Caco-2 (cell line): Measurements from ENCODE around the gene VKORC1L1. TPM values are rescaled to one million over a fixed set of nuclear protein-coding genes. Genes with fewer than 3 reads are reported as not detected.

Experiments used
- BruUV-seq: library from RNA; stranded (reverse); fragments of 400-500 nt; replicated peaks from 2 replicates; lab custom pipeline; 2021; lab: Mats Ljungman, UMichigan
- CTCF ChIA-PET: fragments of 300-600 bp; sonication (Branson Sonifier 250); formaldehyde crosslinking; loops from one replicate; lab custom pipeline; 2022; ENCODE audit warnings: antibody characterized with exemption; lab: Charles Lee
- POLR2A ChIA-PET: fragments of 300-600 bp; sonication (Branson Sonifier 250); formaldehyde crosslinking; loops from one replicate; lab custom pipeline; 2022; ENCODE audit warnings: antibody characterized with exemption; lab: Charles Lee
- DNase-seq, 2 experiments: peaks; one replicate each; pipeline versions ENCODE4 v3.0.0 to v3.0.0-alpha.2; 2020 to 2022
- H3K27me3 ChIP-seq: replicated peaks from 2 replicates; pipeline ENCODE4 v1.6.0; 2011; ENCODE audit warnings: low read length; ENCODE audit not compliant: control insufficient read depth, insufficient read depth
- H3K36me3 ChIP-seq: 2 replicates; pipeline ENCODE4 v1.5.1; 2011; ENCODE audit warnings: low read length; ENCODE audit not compliant: control insufficient read depth, insufficient read depth
- H3K4me1 ChIP-seq: fragments of 250-450 bp; sonication (Bioruptor Pico); 2 replicates; pipeline ENCODE4 v1.5.1; 2020; ENCODE audit warnings: mild to moderate bottlenecking
- H3K4me3 ChIP-seq: 2 replicates; pipeline ENCODE4 v1.5.1; 2011; ENCODE audit warnings: low read depth, mild to moderate bottlenecking, control low read depth, low read length
- H3K9me3 ChIP-seq: fragments of 250-450 bp; sonication (Bioruptor Pico); 2 replicates; pipeline ENCODE4 v1.5.1; 2020; ENCODE audit warnings: mild to moderate bottlenecking, moderate library complexity
- H3K27ac Mint-ChIP-seq: one replicate; pipeline ENCODE4 v1.8.0; 2022; ENCODE audit warnings: mixed read lengths; ENCODE audit not compliant: unreplicated experiment
- H3K27me3 Mint-ChIP-seq: one replicate; pipeline ENCODE4 v1.8.0; 2022; ENCODE audit warnings: mixed read lengths; ENCODE audit not compliant: insufficient read depth, unreplicated experiment
- H3K36me3 Mint-ChIP-seq: one replicate; pipeline ENCODE4 v1.8.0; 2022; ENCODE audit warnings: mild to moderate bottlenecking, mixed read lengths; ENCODE audit not compliant: insufficient read depth, unreplicated experiment
- H3K4me1 Mint-ChIP-seq: one replicate; pipeline ENCODE4 v1.8.0; 2022; ENCODE audit warnings: low read depth, mixed read lengths; ENCODE audit not compliant: unreplicated experiment
- H3K4me3 Mint-ChIP-seq: one replicate; pipeline ENCODE4 v1.8.0; 2022; ENCODE audit warnings: mild to moderate bottlenecking, moderate library complexity, mixed read lengths; ENCODE audit not compliant: unreplicated experiment
- H3K9me3 Mint-ChIP-seq: one replicate; pipeline ENCODE4 v1.8.0; 2022; ENCODE audit warnings: mixed read lengths; ENCODE audit not compliant: unreplicated experiment
- intact Hi-C: fragments of 100-400 bp; cut with micrococcal nuclease; formaldehyde crosslinking; loops from one replicate; pipeline ENCODE4 v1.10.0; 2022; ENCODE audit not compliant: unreplicated experiment
- total RNA-seq: library from RNA; stranded (reverse); gene quantifications from 2 replicates; pipeline ENCODE4 v1.2.3, GENCODE V29; 2022
- TF ChIP-seq, protein P1 (sequence below), 2 experiments: fragments of 200-600 bp in 1 of 2; IDR thresholded peaks; 1 replicate in 1 of 2; 2 replicates in 1 of 2; pipeline versions ENCODE4 v1.5.1 to v1.8.0; 2011 to 2022; ENCODE audit warnings: antibody characterized with exemption in 1 of 2, control low read depth in 1 of 2, inconsistent platforms in 1 of 2, low read depth in 1 of 2, low read length in 1 of 2, mild to moderate bottlenecking in 1 of 2, moderate library complexity in 1 of 2; ENCODE audit not compliant: insufficient read depth in 1 of 2, severe bottlenecking in 1 of 2, unreplicated experiment in 1 of 2

Gene VKORC1L1
- total RNA-seq, 1 experiment from 2014 or later: 35.2 TPM

DNA sequence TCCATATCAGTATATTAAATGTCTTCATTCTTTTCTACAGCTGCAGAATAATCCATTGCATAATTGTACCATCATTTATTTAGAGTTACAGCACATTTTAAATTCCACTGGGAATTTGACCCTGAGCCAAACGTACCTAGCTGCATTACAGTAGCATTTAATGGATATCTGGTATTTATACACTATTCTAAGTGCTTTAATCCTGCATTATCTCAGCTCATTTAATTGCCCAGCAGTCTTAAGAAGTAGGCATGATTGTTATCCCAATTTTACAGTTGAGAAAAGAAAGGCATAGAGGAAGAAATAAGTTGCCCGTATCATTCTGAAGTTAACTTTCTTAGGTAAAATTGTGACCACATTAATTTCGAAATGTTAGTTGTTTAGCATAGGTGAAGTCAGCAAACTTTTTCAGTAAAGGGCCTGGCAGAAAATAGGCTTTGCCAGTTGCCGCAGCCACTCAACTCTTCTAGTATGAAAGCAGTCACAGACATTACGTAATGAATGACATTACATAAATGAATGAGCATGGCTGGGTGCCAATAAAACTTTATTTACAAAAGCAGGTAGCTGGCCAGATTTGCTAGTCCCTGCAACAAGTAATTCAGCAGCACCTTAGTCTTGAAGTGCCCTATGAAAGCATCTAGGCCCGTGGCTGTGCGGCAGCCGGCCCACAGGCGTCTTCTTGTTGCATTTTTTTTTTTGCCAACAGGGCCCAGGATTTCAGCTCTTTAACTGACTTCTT lies 79.1 kb downstream of the VKORC1L1 start:
- TF ChIP-seq, protein P1, sequence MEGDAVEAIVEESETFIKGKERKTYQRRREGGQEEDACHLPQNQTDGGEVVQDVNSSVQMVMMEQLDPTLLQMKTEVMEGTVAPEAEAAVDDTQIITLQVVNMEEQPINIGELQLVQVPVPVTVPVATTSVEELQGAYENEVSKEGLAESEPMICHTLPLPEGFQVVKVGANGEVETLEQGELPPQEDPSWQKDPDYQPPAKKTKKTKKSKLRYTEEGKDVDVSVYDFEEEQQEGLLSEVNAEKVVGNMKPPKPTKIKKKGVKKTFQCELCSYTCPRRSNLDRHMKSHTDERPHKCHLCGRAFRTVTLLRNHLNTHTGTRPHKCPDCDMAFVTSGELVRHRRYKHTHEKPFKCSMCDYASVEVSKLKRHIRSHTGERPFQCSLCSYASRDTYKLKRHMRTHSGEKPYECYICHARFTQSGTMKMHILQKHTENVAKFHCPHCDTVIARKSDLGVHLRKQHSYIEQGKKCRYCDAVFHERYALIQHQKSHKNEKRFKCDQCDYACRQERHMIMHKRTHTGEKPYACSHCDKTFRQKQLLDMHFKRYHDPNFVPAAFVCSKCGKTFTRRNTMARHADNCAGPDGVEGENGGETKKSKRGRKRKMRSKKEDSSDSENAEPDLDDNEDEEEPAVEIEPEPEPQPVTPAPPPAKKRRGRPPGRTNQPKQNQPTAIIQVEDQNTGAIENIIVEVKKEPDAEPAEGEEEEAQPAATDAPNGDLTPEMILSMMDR (IDR thresholded peaks at IDR 0.05; ENCODE audit: insufficient read depth in 1 of 2, low read depth in 1 of 2, low read length in 1 of 2, severe bottlenecking in 1 of 2, unreplicated experiment in 1 of 2): no peak
- Histone ChIP-seq H3K27me3 (no peaks in the 10 kb centered on the region), H3K36me3 (no peaks in the 10 kb centered on the region; the same call in 1 of the 2 replicates), H3K4me1 (no peaks in the 10 kb centered on the region), H3K9me3 (no peaks in the 10 kb centered on the region), H3K4me3 (no peak overlapping the region)
- Mint-ChIP-seq H3K27ac (no peak overlapping the region), H3K36me3 (peaks cover 15% of the 10 kb centered on the region), H3K9me3 (no peaks in the 10 kb centered on the region), H3K27me3 (no peaks in the 10 kb centered on the region), H3K4me3 (no peak overlapping the region), H3K4me1 (no peaks in the 10 kb centered on the region)
- POLR2A ChIA-PET: interaction anchor here (0.6 kb wide), 1 partner anchor 22 kb away, joined by 4 read pairs; no protein-coding TSS in a partner anchor
- DNase-seq: no peak
- intact Hi-C loops: no loop called here
- no TSS peak for BruUV-seq
- CTCF ChIA-PET: no interaction called here

DNA sequence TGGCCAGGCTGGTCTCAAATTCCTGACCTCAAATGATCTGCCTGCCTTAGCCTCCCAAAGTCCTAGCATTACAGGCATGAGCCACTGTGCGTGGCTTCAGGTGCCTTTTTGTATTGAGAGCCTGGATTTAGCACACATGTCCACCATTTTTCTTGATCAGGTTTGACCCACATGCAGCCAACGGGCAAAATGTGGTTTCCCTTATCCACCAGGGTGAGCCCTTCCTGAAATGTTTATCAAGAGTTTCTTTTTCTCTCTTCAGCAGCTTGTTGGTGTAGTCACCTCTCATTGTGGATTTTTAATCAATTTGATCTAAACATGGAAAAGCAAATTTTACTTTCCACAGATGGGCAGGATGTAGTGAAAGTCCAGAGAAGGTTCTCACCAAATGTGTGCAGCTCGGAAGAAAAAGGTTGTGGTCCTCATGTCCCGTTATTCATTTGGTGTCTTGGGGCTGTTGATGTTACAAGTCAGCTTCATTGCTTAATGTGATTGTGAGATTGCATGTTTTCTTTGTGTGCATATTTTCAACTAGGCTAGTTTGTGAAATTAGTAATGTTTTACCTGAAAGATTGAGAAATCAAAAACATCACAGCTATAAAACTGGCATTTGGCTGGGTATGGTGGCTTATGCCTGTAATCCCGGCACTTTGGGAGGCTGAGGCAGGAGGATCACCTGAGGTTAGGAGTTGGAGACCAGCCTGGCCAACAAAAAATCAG lies 80.3 kb downstream of the VKORC1L1 start:
- ChIA-PET CTCF (no interaction called here), POLR2A (interaction anchor here (0.5 kb wide), 1 partner anchor 147 kb away, joined by 3 read pairs; no protein-coding TSS in a partner anchor)
- Histone ChIP-seq H3K4me3 (no peak overlapping the region), H3K4me1 (no peaks in the 10 kb centered on the region), H3K27me3 (no peaks in the 10 kb centered on the region), H3K36me3 (no peaks in the 10 kb centered on the region; the same call in 1 of the 2 replicates), H3K9me3 (no peaks in the 10 kb centered on the region)
- intact Hi-C loops: no loop called here
- no peaks in the 10 kb centered on the region for H3K27me3 Mint-ChIP-seq
- DNase-seq: no peak
- TF ChIP-seq, protein P1 (IDR thresholded peaks at IDR 0.05; ENCODE audit: insufficient read depth in 1 of 2, low read depth in 1 of 2, low read length in 1 of 2, severe bottlenecking in 1 of 2, unreplicated experiment in 1 of 2): no peak
- BruUV-seq: no TSS peak
- H3K9me3 Mint-ChIP-seq: no peaks in the 10 kb centered on the region
- no peak overlapping the region for H3K27ac Mint-ChIP-seq
- no peaks in the 10 kb centered on the region for H3K4me1 Mint-ChIP-seq
- peaks cover 15% of the 10 kb centered on the region for H3K36me3 Mint-ChIP-seq
- no peak overlapping the region for H3K4me3 Mint-ChIP-seq

- Mint-ChIP-seq H3K9me3 (no peaks in the 10 kb centered on the region), H3K4me1 (no peaks in the 10 kb centered on the region), H3K36me3 (peaks cover 21% of the 10 kb centered on the region), H3K27me3 (no peaks in the 10 kb centered on the region), H3K4me3 (no peak overlapping the region), H3K27ac (no peak overlapping the region)
- no TSS peak for BruUV-seq
- Histone ChIP-seq H3K36me3 (no peaks in the 10 kb centered on the region; the same call in 1 of the 2 replicates), H3K4me1 (no peaks in the 10 kb centered on the region), H3K27me3 (no peaks in the 10 kb centered on the region), H3K9me3 (no peaks in the 10 kb centered on the region), H3K4me3 (no peak overlapping the region)
- TF ChIP-seq, protein P1 (IDR thresholded peaks at IDR 0.05; ENCODE audit: insufficient read depth in 1 of 2, low read depth in 1 of 2, low read length in 1 of 2, severe bottlenecking in 1 of 2, unreplicated experiment in 1 of 2): no peak
- ChIA-PET CTCF (no interaction called here), POLR2A (no interaction called here)
- DNase-seq: no peak
- intact Hi-C loops: no loop called here
These were observed 81.1 kb downstream of the VKORC1L1 start for GRCh38 chr7:65953890-65954450.
